GM12875 (cell line): ENCODE measurements around the gene CPHXL.

Experiments used
- H3K4me3 ChIP-seq: one replicate; pipeline ENCODE4 v1.5.1; 2011; ENCODE audit warnings: low read depth, low read length, control low read depth
- CTCF ChIP-seq: IDR thresholded peaks from 2 replicates; pipeline ENCODE4 v1.5.1; 2011; ENCODE audit warnings: low read depth, mild to moderate bottlenecking, control low read depth, inconsistent platforms, low read length, moderate library complexity, borderline replicate concordance; ENCODE audit not compliant: insufficient read depth

The CPHXL gene

GRCh38 chr16:75682308-75682707 is 44.0 kb downstream of the CPHXL start:
- H3K4me3 ChIP-seq: no peak overlapping the region
- TF ChIP-seq CTCF: no peak

- H3K4me3 ChIP-seq: no peak overlapping the region
- no peak for TF ChIP-seq CTCF
Observed at GRCh38 chr16:75679366-75679765, 46.9 kb downstream of the CPHXL start.

GRCh38 chr16:75676909-75677308 is 49.4 kb downstream of the CPHXL start, which contains the start of gene CPHXL2:
Gene CPHXL2, minus strand, starts transcription at chr16:75677009. Its CDS starts 10 bp downstream, at chr16:75676999.
- H3K4me3 ChIP-seq: no peak within 1 kb of the TSS
- TF ChIP-seq CTCF: no peak

GRCh38 chr16:75667503-75667902 is 58.8 kb downstream of the CPHXL start:
- no peak overlapping the region for H3K4me3 ChIP-seq
- no peak for TF ChIP-seq CTCF
